ENCODE measurements around the gene TMEM178B. TPM values are rescaled to one million over a fixed set of nuclear protein-coding genes. Genes with fewer than 3 reads are reported as not detected.

Gene TMEM178B
- total and polyA plus RNA-seq, 8 donors, result 0.16 to 5.6 (median 3.4) TPM

DNA sequence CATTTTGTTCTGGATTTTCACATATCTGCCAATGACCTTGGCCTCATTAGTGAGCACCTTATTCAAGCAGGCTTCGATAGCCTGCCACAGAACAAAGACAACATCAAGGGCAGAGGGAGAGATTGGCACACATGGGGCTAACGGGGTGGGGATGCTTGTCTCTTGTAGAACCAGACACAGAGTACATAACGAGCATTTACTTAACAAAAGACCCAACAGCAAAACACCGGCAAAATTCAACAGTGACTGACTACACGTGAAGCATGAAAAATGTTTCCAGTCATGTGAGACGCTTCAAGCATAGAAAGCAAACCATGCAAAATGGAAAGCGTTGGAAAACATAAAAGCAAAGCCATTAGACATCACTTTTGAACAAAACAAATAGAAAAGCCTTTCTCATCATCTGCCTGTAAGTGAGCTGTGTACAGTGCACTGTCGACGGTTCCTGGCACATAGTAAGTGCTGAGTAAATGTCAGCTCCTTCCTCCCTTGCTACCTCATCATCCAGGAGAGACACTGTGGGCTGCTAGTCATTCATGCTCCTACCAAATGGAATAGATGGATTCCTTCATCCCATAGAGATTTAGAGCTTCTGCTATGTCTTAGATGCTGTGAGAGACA, 342.9 kb downstream of the TMEM178B start:
- Histone ChIP-seq H3K36me3 (no peaks in the 10 kb centered on the region), H3K4me3 (no peak overlapping the region), H3K27me3 (no peaks in the 10 kb centered on the region), H3K9me3 (no peaks in the 10 kb centered on the region), H3K4me1 (no peaks in the 10 kb centered on the region), H3K27ac (no peak overlapping the region)
- DNase-seq (no peak), ATAC-seq (no peak)
- TF ChIP-seq CTCF (IDR thresholded peaks at IDR 0.05), result no peak
- intact Hi-C loops (cut with DNase I), result loop anchor here in 1 of 2 donors (10.0 kb wide), 1 partner anchor 428 kb away; the partner anchor contains the start of gene PRSS37

- no peak for TF ChIP-seq CTCF (IDR thresholded peaks at IDR 0.05)
- Histone ChIP-seq H3K4me3 (no peak overlapping the region), H3K9me3 (no peaks in the 10 kb centered on the region), H3K27ac (no peak overlapping the region), H3K4me1 (no peaks in the 10 kb centered on the region), H3K27me3 (no peaks in the 10 kb centered on the region), H3K36me3 (no peaks in the 10 kb centered on the region)
- DNase-seq (no peak), ATAC-seq (no peak)
- intact Hi-C loops (cut with DNase I), result loop anchor here in 1 of 2 donors (10.0 kb wide), 1 partner anchor 427 kb away; the partner anchor contains the start of gene PRSS37
Observed at GRCh38 chr7:141417506-141417905, 343.6 kb downstream of the TMEM178B start.

DNA sequence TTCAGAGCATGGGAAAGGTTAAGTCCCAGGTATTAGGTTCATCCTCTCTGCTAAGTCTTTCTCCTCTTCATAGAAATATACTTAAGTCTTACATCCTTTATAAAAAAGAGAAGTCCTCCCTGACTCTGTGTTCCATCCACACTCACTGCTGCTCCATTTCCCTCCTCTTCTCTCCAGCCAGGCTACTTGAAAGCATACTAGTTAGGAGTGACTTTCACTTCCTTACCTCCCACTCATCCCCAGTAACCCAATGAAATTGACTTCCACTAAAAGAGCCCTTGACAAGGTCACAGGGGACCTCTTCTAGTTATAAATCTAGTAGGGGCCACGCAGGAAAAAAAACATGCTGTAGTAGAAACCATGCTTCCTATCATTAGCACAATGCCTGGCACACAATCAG, 344.2 kb downstream of the TMEM178B start:
- H3K36me3 ChIP-seq, result no peaks in the 10 kb centered on the region

GRCh38 chr7:141421306-141421705, 347.4 kb downstream of the TMEM178B start:
- no peak for DNase-seq
- H3K4me3 ChIP-seq, result no peak overlapping the region
- no peak for TF ChIP-seq CTCF (IDR thresholded peaks at IDR 0.05)
- H3K9me3 ChIP-seq, result peaks cover 0 to 2% of the 10 kb centered on the region in 2 donors
- intact Hi-C loops (cut with DNase I), result no loop called here
- H3K27ac ChIP-seq, result no peak overlapping the region
- no peaks in the 10 kb centered on the region for H3K4me1 ChIP-seq
- H3K27me3 ChIP-seq, result no peaks in the 10 kb centered on the region
- H3K36me3 ChIP-seq, result no peaks in the 10 kb centered on the region
- no peak for ATAC-seq

More for the DNA sequence above, 344.2 kb downstream of the TMEM178B start:
- no peak for DNase-seq
- intact Hi-C loops (cut with DNase I), result loop anchor here in 1 of 2 donors (10.0 kb wide), 1 partner anchor 427 kb away; the partner anchor contains the start of gene PRSS37
- no peaks in the 10 kb centered on the region for H3K27me3 ChIP-seq
- no peak for ATAC-seq
- no peaks in the 10 kb centered on the region for H3K4me1 ChIP-seq
- no peak overlapping the region for H3K27ac ChIP-seq
- H3K9me3 ChIP-seq, result no peaks in the 10 kb centered on the region
- TF ChIP-seq CTCF (IDR thresholded peaks at IDR 0.05), result no peak
- H3K4me3 ChIP-seq, result no peak overlapping the region

DNA sequence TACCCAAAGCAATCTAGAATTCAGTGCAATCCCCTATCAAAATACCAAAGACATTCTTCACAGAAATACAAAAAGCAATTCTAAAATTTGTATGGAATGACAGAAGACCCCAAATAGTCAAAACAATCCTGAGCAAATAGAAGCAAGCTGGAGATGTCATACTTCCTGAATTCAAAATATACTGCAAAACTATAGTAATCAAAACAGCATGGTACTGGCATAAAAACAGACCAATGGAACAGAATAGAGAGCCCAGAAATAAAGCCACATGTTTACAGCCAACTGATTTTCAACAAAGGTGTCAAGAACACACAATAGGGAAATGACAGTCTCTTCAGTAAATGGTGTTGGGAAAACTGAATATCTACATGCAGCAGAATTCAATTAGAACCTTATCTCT, 353.3 kb downstream of the TMEM178B start:
- H3K27me3 ChIP-seq, result no peaks in the 10 kb centered on the region
- ATAC-seq (no peak), DNase-seq (no peak)
- intact Hi-C loops (cut with DNase I), result no loop called here
- no peak overlapping the region for H3K27ac ChIP-seq
- H3K4me1 ChIP-seq, result no peaks in the 10 kb centered on the region
- no peaks in the 10 kb centered on the region for H3K36me3 ChIP-seq
- no peak overlapping the region for H3K4me3 ChIP-seq
- peaks cover 0 to 18% of the 10 kb centered on the region in 2 donors for H3K9me3 ChIP-seq
- no peak for TF ChIP-seq CTCF (IDR thresholded peaks at IDR 0.05)
